MM.1S (cell line): ENCODE measurements around the gene ZNF462.

Experiments
- CTCF ChIP-seq: fragments of 300-600 bp; sonication (generic); IDR thresholded peaks from 2 replicates; pipeline ENCODE4 v1.5.1; 2016; ENCODE audit warnings: antibody characterized with exemption, low read length, mixed read lengths
- EZH2 ChIP-seq: fragments of 300-600 bp; sonication (generic); optimal IDR thresholded peaks from 2 replicates; pipeline ENCODE3; 2017; ENCODE audit warnings: low read depth, mild to moderate bottlenecking, antibody characterized with exemption, low read length, mixed read lengths
- EZH2phosphoT487 ChIP-seq: fragments of 300-600 bp; sonication (generic); IDR thresholded peaks from 2 replicates; pipeline ENCODE4 v1.6.1; 2018; ENCODE audit warnings: antibody characterized with exemption, low read length

GRCh38 chr9:106875529-106875928 lies 12.6 kb downstream of the ZNF462 start:
- TF ChIP-seq CTCF (no peak), EZH2 (no peak), EZH2phosphoT487 (no peak)
